HCT116 (cell line): ENCODE data around the gene PRRG2. TPM values are rescaled to one million over a fixed set of nuclear protein-coding genes. Genes with fewer than 3 reads are reported as not detected.

Experiments
- ATAC-seq: fragments of 200-7000 bp; cut with Tn5 transposase; 2 replicates; pipeline ENCODE4 v1.9.1; 2020; ENCODE audit warnings: mild to moderate bottlenecking, moderate library complexity
- BruUV-seq: library from RNA; stranded (reverse); fragments of 400-500 nt; replicated peaks from 2 replicates; lab custom pipeline; 2021; lab: Mats Ljungman, UMichigan
- CTCF ChIA-PET: fragments of 300-600 bp; sonication (Branson Sonifier 250); formaldehyde crosslinking; loops from one replicate; lab custom pipeline; 2021; ENCODE audit warnings: antibody characterized with exemption; lab: Charles Lee
- POLR2A ChIA-PET: fragments of 300-600, 350-600 bp; sonication (Branson Sonifier 250); formaldehyde crosslinking; loops from one replicate; lab custom pipeline; 2021; ENCODE audit warnings: antibody characterized with exemption; lab: Charles Lee
- RAD21 ChIA-PET, 2 experiments: fragments of 300-600 bp; sonication (Branson Sonifier 250); formaldehyde crosslinking; loops; one replicate each; lab custom pipeline; 2023; ENCODE audit warnings: low total read pairs in 2 of 2; ENCODE audit not compliant: uncharacterized antibody in 2 of 2, unreplicated experiment in 2 of 2, low non-redundant PET in 1 of 2; lab: Charles Lee
- DNase-seq: peaks from one replicate; pipeline ENCODE4 v3.0.0-alpha.2; 2010; ENCODE audit warnings: low read depth, low spot score
- H2AFZ ChIP-seq: fragments of 200-600 bp; shearing (Covaris generic), sonication (generic); 2 replicates; pipeline ENCODE4 v1.6.1; 2017; ENCODE audit warnings: low read depth, mixed run types, mixed read lengths, antibody characterized with exemption, low read length; ENCODE audit not compliant: poor library complexity, severe bottlenecking
- H3K27ac ChIP-seq: 2 replicates; pipeline ENCODE4 v1.5.1; 2012; ENCODE audit warnings: low read depth, low read length
- H3K27me3 ChIP-seq: fragments of 200-600 bp; sonication (generic); 2 replicates; pipeline ENCODE4 v1.6.1; 2016; ENCODE audit warnings: mixed run types, low read length, mixed read lengths; ENCODE audit not compliant: insufficient read depth
- H3K36me3 ChIP-seq, 2 experiments: fragments of 200-500 bp in 1 of 2; fragments of 200-600 bp in 1 of 2; sonication (Bioruptor generic) in 1 of 2; sonication (generic) in 1 of 2; 2 replicates each; pipeline versions ENCODE4 v1.5.1 to v1.6.1; 2014 to 2016; ENCODE audit warnings: low read length in 2 of 2, inconsistent platforms in 1 of 2, mixed read lengths in 1 of 2, mixed run types in 1 of 2; ENCODE audit not compliant: insufficient read depth in 2 of 2, control insufficient read depth in 1 of 2
- H3K4me1 ChIP-seq, 2 experiments: fragments of 200-600 bp in 1 of 2; sonication (generic) in 1 of 2; 2 replicates each; pipeline versions ENCODE4 v1.5.1 to v1.6.1; 2012 to 2017; ENCODE audit warnings: low read length in 2 of 2, inconsistent platforms in 1 of 2, mild to moderate bottlenecking in 1 of 2, mixed read lengths in 1 of 2, mixed run types in 1 of 2, moderate library complexity in 1 of 2; ENCODE audit not compliant: insufficient read depth in 2 of 2, control insufficient read depth in 1 of 2
- H3K4me2 ChIP-seq: fragments of 200-600 bp; sonication (generic); 2 replicates; pipeline ENCODE4 v1.6.1; 2017; ENCODE audit warnings: mixed run types, low read length, mixed read lengths
- H3K4me3 ChIP-seq, 2 experiments: fragments of 200-600 bp in 1 of 2; sonication (generic) in 1 of 2; replicated peaks in 1 of 2; 2 replicates each; pipeline ENCODE4 v1.5.1; 2011 to 2016; ENCODE audit warnings: low read length in 2 of 2, control low read depth in 1 of 2, low read depth in 1 of 2, mild to moderate bottlenecking in 1 of 2, mixed read lengths in 1 of 2, mixed run types in 1 of 2
- H3K79me2 ChIP-seq: fragments of 200-600 bp; sonication (generic); 2 replicates; pipeline ENCODE4 v1.6.1; 2017; ENCODE audit warnings: mild to moderate bottlenecking, mixed run types, low read length, moderate library complexity, mixed read lengths; ENCODE audit not compliant: insufficient read depth
- H3K9ac ChIP-seq: fragments of 200-600 bp; sonication (generic); 2 replicates; pipeline ENCODE4 v1.6.1; 2016; ENCODE audit warnings: low read length, mixed read lengths
- H3K9me2 ChIP-seq: fragments of 200-600 bp; sonication (generic), shearing (Covaris generic); 2 replicates; pipeline ENCODE4 v1.6.1; 2017; ENCODE audit warnings: mixed run types, mild to moderate bottlenecking, moderate library complexity; ENCODE audit not compliant: insufficient read depth
- H3K9me3 ChIP-seq, 2 experiments: fragments of 200-500 bp in 1 of 2; fragments of 200-600 bp in 1 of 2; sonication (Bioruptor generic) in 1 of 2; sonication (generic) in 1 of 2; 2 replicates each; pipeline ENCODE4 v1.6.1; 2014 to 2017; ENCODE audit warnings: low read length in 2 of 2, mixed read lengths in 2 of 2, inconsistent platforms in 1 of 2, low read depth in 1 of 2, mild to moderate bottlenecking in 1 of 2, mixed run types in 1 of 2, moderate library complexity in 1 of 2; ENCODE audit not compliant: control insufficient read depth in 1 of 2, insufficient read depth in 1 of 2
- H4K20me1 ChIP-seq: fragments of 200-600 bp; sonication (generic), shearing (Covaris generic); 2 replicates; pipeline ENCODE4 v1.6.1; 2017; ENCODE audit warnings: mixed run types, mild to moderate bottlenecking, moderate library complexity; ENCODE audit not compliant: insufficient read depth
- CEBPB ChIP-seq: IDR thresholded peaks from 2 replicates; pipeline ENCODE4 v1.6.1; 2012; ENCODE audit warnings: low read depth
- EGR1 ChIP-seq: IDR thresholded peaks from 2 replicates; pipeline ENCODE4 v1.6.1; 2012; ENCODE audit warnings: low read depth
- ELF1 ChIP-seq: IDR thresholded peaks from 2 replicates; pipeline ENCODE4 v1.6.1; 2012; ENCODE audit warnings: low read depth, borderline replicate concordance
- EZH2 ChIP-seq: fragments of 200-600 bp; sonication (generic); IDR thresholded peaks from 2 replicates; pipeline ENCODE4 v1.6.1; 2017; ENCODE audit warnings: antibody characterized with exemption, mixed run types
- EZH2phosphoT487 ChIP-seq: fragments of 200-600 bp; IDR thresholded peaks from 2 replicates; pipeline ENCODE4 v1.6.1; 2018; ENCODE audit warnings: antibody characterized with exemption, borderline replicate concordance
- FOSL1 ChIP-seq: IDR thresholded peaks from 2 replicates; pipeline ENCODE4 v1.6.1; 2012; ENCODE audit warnings: low read depth
- POLR2A ChIP-seq: IDR thresholded peaks from 2 replicates; pipeline ENCODE4 v1.7.0; 2011; ENCODE audit warnings: borderline replicate concordance; ENCODE audit not compliant: insufficient read depth, insufficient read length; ENCODE audit errors: extremely low read depth
- POLR2AphosphoS5 ChIP-seq: IDR thresholded peaks from 2 replicates; pipeline ENCODE4 v1.6.1; 2011; ENCODE audit warnings: mild to moderate bottlenecking, low read depth, low read length, moderate library complexity
- SIN3A ChIP-seq: IDR thresholded peaks from 2 replicates; pipeline ENCODE4 v1.6.1; 2012; ENCODE audit warnings: low read depth
- SP1 ChIP-seq: IDR thresholded peaks from 2 replicates; pipeline ENCODE4 v1.6.1; 2012; ENCODE audit warnings: low read depth
- SRF ChIP-seq: IDR thresholded peaks from 2 replicates; pipeline ENCODE4 v1.6.1; 2012; ENCODE audit warnings: low read depth
- YY1 ChIP-seq: IDR thresholded peaks from 2 replicates; pipeline ENCODE4 v1.6.1; 2011; ENCODE audit warnings: low read length, low read depth, moderate library complexity, mild to moderate bottlenecking; ENCODE audit not compliant: insufficient replicate concordance; ENCODE audit errors: extremely low read depth
- ZNF274 ChIP-seq: fragments of 200-500 bp; sonication (Bioruptor generic); IDR thresholded peaks from 2 replicates; pipeline ENCODE4 v1.6.1; 2014; ENCODE audit warnings: mild to moderate bottlenecking, low read depth, low read length, inconsistent platforms
- intact Hi-C: fragments of 100-400 bp; cut with micrococcal nuclease; formaldehyde crosslinking; loops from 2 replicates; pipeline ENCODE4 v1.10.0; 2022
- total RNA-seq: library from RNA; stranded (reverse); gene quantifications from one replicate; pipeline ENCODE4 v1.2.1, GENCODE V29; 2021; ENCODE audit not compliant: unreplicated experiment
- TF ChIP-seq, protein P1 (sequence below), 3 experiments: fragments of 200-600 bp in 1 of 3; sonication (generic) in 1 of 3; IDR thresholded peaks in 2 of 3; conservative IDR thresholded peaks in 1 of 3; 2 replicates each; pipeline ENCODE4 v1.5.1; 2012 to 2017; ENCODE audit warnings: low read depth in 2 of 3, low read length in 2 of 3, antibody characterized with exemption in 1 of 3, borderline replicate concordance in 1 of 3, control low read depth in 1 of 3, mild to moderate bottlenecking in 1 of 3, mixed read lengths in 1 of 3, mixed run types in 1 of 3, moderate library complexity in 1 of 3; ENCODE audit not compliant: insufficient read depth in 1 of 3
- TF ChIP-seq, protein P2 (sequence below): IDR thresholded peaks from 2 replicates; pipeline ENCODE4 v1.6.1; 2012
- TF ChIP-seq, protein P3 (sequence below): IDR thresholded peaks from 2 replicates; pipeline ENCODE4 v1.6.1; 2011; ENCODE audit warnings: mild to moderate bottlenecking, low read length, moderate library complexity; ENCODE audit not compliant: insufficient replicate concordance; ENCODE audit errors: extremely low read depth
- TF ChIP-seq, protein P4 (sequence below): IDR thresholded peaks from 2 replicates; pipeline ENCODE4 v1.6.1; 2012; ENCODE audit warnings: low read depth

Gene PRRG2
- total RNA-seq, 1 experiment from 2014 or later: 6.2 TPM

GRCh38 chr19:49558591-49558990, 22.5 kb upstream of the PRRG2 start:
- Histone ChIP-seq H3K27ac (no peak overlapping the region), H3K9me3 (no peaks in the 10 kb centered on the region), H3K4me1 (peaks cover 0 to 8% of the 10 kb centered on the region in 2 experiments; a peak in 2 of 4 replicates), H3K9me2 (no peaks in the 10 kb centered on the region)
- no TSS peak for BruUV-seq
- POLR2A ChIA-PET: interaction anchor here (0.7 kb wide), 1 partner anchor 81 kb away, joined by 3 read pairs; the partner anchor contains the start of gene RRAS
- DNase-seq (no peak), ATAC-seq (no peak)
- TF ChIP-seq, protein P1, sequence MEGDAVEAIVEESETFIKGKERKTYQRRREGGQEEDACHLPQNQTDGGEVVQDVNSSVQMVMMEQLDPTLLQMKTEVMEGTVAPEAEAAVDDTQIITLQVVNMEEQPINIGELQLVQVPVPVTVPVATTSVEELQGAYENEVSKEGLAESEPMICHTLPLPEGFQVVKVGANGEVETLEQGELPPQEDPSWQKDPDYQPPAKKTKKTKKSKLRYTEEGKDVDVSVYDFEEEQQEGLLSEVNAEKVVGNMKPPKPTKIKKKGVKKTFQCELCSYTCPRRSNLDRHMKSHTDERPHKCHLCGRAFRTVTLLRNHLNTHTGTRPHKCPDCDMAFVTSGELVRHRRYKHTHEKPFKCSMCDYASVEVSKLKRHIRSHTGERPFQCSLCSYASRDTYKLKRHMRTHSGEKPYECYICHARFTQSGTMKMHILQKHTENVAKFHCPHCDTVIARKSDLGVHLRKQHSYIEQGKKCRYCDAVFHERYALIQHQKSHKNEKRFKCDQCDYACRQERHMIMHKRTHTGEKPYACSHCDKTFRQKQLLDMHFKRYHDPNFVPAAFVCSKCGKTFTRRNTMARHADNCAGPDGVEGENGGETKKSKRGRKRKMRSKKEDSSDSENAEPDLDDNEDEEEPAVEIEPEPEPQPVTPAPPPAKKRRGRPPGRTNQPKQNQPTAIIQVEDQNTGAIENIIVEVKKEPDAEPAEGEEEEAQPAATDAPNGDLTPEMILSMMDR (IDR thresholded peaks at IDR 0.05 in 2 of 3, conservative IDR thresholded peaks at IDR 0.05 in 1 of 3; ENCODE audit: borderline replicate concordance in 1 of 3, insufficient read depth in 1 of 3, low read depth in 2 of 3, low read length in 2 of 3): no peak
- TF ChIP-seq FOSL1 (no peak), SIN3A (no peak), EZH2 (no peak), POLR2AphosphoS5 (no peak), POLR2A (no peak), ZNF274 (no peak), SP1 (no peak), EGR1 (no peak), YY1 (no peak), SRF (no peak), EZH2phosphoT487 (no peak), ELF1 (no peak), CEBPB (no peak)
- TF ChIP-seq, protein P2, sequence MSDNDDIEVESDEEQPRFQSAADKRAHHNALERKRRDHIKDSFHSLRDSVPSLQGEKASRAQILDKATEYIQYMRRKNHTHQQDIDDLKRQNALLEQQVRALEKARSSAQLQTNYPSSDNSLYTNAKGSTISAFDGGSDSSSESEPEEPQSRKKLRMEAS: no peak
- TF ChIP-seq, protein P3, sequence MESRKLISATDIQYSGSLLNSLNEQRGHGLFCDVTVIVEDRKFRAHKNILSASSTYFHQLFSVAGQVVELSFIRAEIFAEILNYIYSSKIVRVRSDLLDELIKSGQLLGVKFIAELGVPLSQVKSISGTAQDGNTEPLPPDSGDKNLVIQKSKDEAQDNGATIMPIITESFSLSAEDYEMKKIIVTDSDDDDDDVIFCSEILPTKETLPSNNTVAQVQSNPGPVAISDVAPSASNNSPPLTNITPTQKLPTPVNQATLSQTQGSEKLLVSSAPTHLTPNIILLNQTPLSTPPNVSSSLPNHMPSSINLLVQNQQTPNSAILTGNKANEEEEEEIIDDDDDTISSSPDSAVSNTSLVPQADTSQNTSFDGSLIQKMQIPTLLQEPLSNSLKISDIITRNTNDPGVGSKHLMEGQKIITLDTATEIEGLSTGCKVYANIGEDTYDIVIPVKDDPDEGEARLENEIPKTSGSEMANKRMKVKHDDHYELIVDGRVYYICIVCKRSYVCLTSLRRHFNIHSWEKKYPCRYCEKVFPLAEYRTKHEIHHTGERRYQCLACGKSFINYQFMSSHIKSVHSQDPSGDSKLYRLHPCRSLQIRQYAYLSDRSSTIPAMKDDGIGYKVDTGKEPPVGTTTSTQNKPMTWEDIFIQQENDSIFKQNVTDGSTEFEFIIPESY: no peak
- TF ChIP-seq, protein P4, sequence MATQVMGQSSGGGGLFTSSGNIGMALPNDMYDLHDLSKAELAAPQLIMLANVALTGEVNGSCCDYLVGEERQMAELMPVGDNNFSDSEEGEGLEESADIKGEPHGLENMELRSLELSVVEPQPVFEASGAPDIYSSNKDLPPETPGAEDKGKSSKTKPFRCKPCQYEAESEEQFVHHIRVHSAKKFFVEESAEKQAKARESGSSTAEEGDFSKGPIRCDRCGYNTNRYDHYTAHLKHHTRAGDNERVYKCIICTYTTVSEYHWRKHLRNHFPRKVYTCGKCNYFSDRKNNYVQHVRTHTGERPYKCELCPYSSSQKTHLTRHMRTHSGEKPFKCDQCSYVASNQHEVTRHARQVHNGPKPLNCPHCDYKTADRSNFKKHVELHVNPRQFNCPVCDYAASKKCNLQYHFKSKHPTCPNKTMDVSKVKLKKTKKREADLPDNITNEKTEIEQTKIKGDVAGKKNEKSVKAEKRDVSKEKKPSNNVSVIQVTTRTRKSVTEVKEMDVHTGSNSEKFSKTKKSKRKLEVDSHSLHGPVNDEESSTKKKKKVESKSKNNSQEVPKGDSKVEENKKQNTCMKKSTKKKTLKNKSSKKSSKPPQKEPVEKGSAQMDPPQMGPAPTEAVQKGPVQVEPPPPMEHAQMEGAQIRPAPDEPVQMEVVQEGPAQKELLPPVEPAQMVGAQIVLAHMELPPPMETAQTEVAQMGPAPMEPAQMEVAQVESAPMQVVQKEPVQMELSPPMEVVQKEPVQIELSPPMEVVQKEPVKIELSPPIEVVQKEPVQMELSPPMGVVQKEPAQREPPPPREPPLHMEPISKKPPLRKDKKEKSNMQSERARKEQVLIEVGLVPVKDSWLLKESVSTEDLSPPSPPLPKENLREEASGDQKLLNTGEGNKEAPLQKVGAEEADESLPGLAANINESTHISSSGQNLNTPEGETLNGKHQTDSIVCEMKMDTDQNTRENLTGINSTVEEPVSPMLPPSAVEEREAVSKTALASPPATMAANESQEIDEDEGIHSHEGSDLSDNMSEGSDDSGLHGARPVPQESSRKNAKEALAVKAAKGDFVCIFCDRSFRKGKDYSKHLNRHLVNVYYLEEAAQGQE: no peak
- TF ChIP-seq, all 23 proteins: peak for 0
- RAD21 ChIA-PET: no interaction called here
- H3K36me3 ChIP-seq: peaks cover 33 to 47% of the 10 kb centered on the region in 2 experiments
- H3K4me3 ChIP-seq: no peak overlapping the region
- H3K9ac ChIP-seq: no peak overlapping the region
- no peaks in the 10 kb centered on the region for H4K20me1 ChIP-seq
- CTCF ChIA-PET: interaction anchor here (1.5 to 1.7 kb wide), 3 partner anchors 12 to 117 kb away, joined by 3 to 10 read pairs (median 4); no protein-coding TSS in a partner anchor
- H2AFZ ChIP-seq: no peak overlapping the region
- peaks cover 38% of the 10 kb centered on the region for H3K79me2 ChIP-seq
- intact Hi-C loops: no loop called here
- no peak overlapping the region for H3K4me2 ChIP-seq
- no peaks in the 10 kb centered on the region for H3K27me3 ChIP-seq
